Measurements from ENCODE around the gene NLGN1. TPM values are rescaled to one million over a fixed set of nuclear protein-coding genes. Genes with fewer than 3 reads are reported as not detected.
"Not testable (repeated sequence)": the region's sequence is repeated elsewhere in the genome, so short reads cannot be mapped to it uniquely, and the experiment has no call there.

NLGN1 gene
- 1.9 TPM for polyA plus RNA-seq (2013)

DNA sequence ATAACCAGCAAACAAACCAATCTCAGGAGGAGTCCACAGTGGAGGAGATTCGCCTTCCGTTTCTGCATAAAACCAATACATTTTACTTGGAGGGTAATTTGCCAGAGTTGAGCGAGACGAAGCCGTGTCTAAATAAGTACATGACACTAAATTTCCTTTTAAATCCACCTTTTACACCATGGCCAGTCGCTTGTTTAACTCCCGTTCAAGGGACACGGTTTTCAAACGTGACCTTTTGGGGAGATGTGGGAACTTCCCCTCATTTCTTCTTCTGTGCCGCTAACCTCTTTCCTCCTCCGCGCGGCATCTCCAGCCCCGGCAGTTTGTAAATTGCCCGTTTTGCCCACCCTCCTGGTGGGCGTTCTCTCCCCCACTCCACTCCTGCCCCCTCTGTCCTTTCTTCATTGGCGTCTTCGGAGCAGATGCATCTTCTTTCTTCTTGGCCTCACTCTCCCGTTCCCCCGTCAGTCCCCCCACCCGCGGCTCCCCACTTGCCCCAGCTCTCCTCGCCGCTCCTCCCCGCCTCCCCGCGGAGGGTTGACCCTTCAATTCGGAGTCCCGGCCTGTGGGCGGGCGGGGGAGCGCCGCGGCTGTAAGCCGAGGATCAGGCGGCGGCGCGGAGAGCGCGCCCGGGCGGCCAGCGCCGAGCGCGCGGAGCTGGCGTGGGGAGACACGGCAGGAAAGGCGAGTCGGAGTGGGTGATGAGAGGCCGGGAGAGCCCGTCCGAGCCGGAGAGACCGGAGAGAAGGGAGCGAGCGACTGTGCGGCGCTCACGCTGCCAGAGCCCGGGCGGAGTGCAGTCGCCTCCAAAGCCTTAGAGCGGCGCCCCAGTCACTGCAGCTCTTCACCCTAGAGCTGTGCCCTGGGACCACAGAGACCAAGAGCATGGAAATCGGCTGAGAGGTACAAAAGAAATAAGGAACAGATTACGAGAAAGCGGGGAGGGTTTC is at the start of gene NLGN1:
Gene NLGN1 (plus strand): TSS at position 584 of the 950 bp plus-strand sequence.
- Histone ChIP-seq H3K27ac (ENCODE audit: insufficient read depth in 1 of 2, low read depth in 1 of 2, low read length in 2 of 2, poor library complexity in 1 of 2, severe bottlenecking in 2 of 2) (peak within 1 kb of the TSS in 1 of 2 experiments; percentile 43), H3K27me3 (replicated peaks in 2 of 5; ENCODE audit: control insufficient read depth in 4 of 5, insufficient read depth in 5 of 5, low read length in 4 of 5) (peaks cover 0 to 9% (median 3%) of the 10 kb centered on the region in 5 experiments), H3K4me1 (ENCODE audit: control extremely low read depth in 1 of 4, control insufficient read depth in 4 of 4, insufficient read depth in 4 of 4, low read length in 3 of 4) (peaks cover 15 to 36% (median 35%) of the 10 kb centered on the region in 4 experiments), H3K9me3 (ENCODE audit: control extremely low read depth in 1 of 5, control insufficient read depth in 4 of 5, insufficient read depth in 2 of 5, low read depth in 1 of 5, low read length in 4 of 5) (peaks cover 0 to 1% (median 0%) of the 10 kb centered on the region in 5 experiments), H3K4me3 (ENCODE audit: control insufficient read depth in 1 of 7, extremely low read depth in 1 of 7, insufficient read depth in 4 of 7, low read depth in 2 of 7, low read length in 6 of 7) (peak within 1 kb of the TSS; percentile 48 to 91 (median 81)), H3K36me3 (ENCODE audit: control insufficient read depth in 4 of 4, insufficient read depth in 4 of 4, low read length in 3 of 4) (no peaks in the 10 kb centered on the region)
- ChIA-PET POLR2A (no interaction called here), CTCF (interaction anchor here (1.2 to 6.1 kb wide), 3 partner anchors 10 to 26 kb away, joined by 5 to 24 read pairs (median 6); no protein-coding TSS in a partner anchor)
- DNase-seq: peak; percentile 64 to 86 (median 77)
- WGBS (ENCODE audit: insufficient coverage): under 1% methylated on average over 57 of the region's 70 CpGs

DNA sequence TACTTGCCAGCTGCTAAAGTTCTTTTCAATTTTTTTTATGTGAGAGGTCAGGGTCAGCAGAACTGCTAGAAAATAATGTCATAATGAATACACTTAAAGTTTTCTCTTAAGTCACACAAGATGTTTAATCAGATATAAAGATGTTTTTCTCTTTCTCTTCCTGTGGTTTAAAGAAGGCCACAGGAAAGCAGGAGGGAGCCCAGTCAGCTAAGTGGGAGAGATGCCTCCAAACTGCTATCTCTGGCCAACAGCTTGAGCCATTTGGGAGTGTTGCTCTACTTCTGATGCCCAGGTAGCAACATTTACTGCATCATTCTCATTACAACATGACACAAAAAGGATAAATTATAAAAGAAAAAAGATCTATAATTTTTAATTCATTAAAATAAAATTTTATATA is 45.7 kb upstream of the NLGN1 start:
- ChIA-PET POLR2A (no interaction called here), CTCF (no interaction called here)
- no peak overlapping the region for H3K27ac ChIP-seq (ENCODE audit: insufficient read depth in 1 of 2, low read depth in 1 of 2, low read length in 2 of 2, poor library complexity in 1 of 2, severe bottlenecking in 2 of 2)
- H3K9me3 ChIP-seq (ENCODE audit: control extremely low read depth in 1 of 5, control insufficient read depth in 4 of 5, insufficient read depth in 2 of 5, low read depth in 1 of 5, low read length in 4 of 5): peaks cover 0 to 17% (median 3%) of the 10 kb centered on the region in 5 experiments
- H3K4me1 ChIP-seq (ENCODE audit: control extremely low read depth in 1 of 4, control insufficient read depth in 4 of 4, insufficient read depth in 4 of 4, low read length in 3 of 4): peaks cover 0 to 2% (median 0%) of the 10 kb centered on the region in 4 experiments
- no peak overlapping the region for H3K4me3 ChIP-seq (ENCODE audit: control insufficient read depth in 1 of 7, extremely low read depth in 1 of 7, insufficient read depth in 4 of 7, low read depth in 2 of 7, low read length in 6 of 7)
- H3K27me3 ChIP-seq (replicated peaks in 2 of 5; ENCODE audit: control insufficient read depth in 4 of 5, insufficient read depth in 5 of 5, low read length in 4 of 5): no peaks in the 10 kb centered on the region
- no peaks in the 10 kb centered on the region for H3K36me3 ChIP-seq (ENCODE audit: control insufficient read depth in 4 of 4, insufficient read depth in 4 of 4, low read length in 3 of 4)
- DNase-seq: peak in 1 of 3 donors; percentile 5

DNA sequence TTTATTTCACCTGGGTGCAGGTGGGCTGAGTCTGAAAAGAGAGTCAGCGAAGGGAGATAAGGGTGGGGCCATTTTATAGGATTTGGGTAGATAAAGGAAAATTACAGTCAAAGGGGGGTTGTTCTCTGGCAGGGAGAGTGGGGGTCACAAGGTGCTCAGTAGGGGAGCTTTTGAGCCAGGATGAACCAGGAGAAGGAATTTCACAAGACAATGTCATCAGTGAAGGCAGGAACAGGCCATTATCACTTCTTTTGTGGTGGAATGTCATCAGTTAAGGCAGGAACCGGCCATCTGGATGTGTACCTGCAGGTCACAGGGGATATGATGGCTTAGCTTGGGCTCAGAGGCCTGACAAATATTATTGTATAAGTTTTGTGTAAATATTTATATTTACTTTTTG is 44.4 kb upstream of the NLGN1 start:
- POLR2A ChIA-PET; H3K27ac ChIP-seq (ENCODE audit: insufficient read depth in 1 of 2, low read depth in 1 of 2, low read length in 2 of 2, poor library complexity in 1 of 2, severe bottlenecking in 2 of 2); H3K27me3 ChIP-seq (replicated peaks in 2 of 5; ENCODE audit: control insufficient read depth in 4 of 5, insufficient read depth in 5 of 5, low read length in 4 of 5); H3K4me1 ChIP-seq (ENCODE audit: control extremely low read depth in 1 of 4, control insufficient read depth in 4 of 4, insufficient read depth in 4 of 4, low read length in 3 of 4); H3K36me3 ChIP-seq (ENCODE audit: control insufficient read depth in 4 of 4, insufficient read depth in 4 of 4, low read length in 3 of 4); DNase-seq; H3K4me3 ChIP-seq (ENCODE audit: control insufficient read depth in 1 of 7, extremely low read depth in 1 of 7, insufficient read depth in 4 of 7, low read depth in 2 of 7, low read length in 6 of 7); CTCF ChIA-PET: not testable (repeated sequence)
- WGBS (ENCODE audit: insufficient coverage): no CpG with 5 or more reads among the region's 2 CpGs
- H3K9me3 ChIP-seq (ENCODE audit: control extremely low read depth in 1 of 5, control insufficient read depth in 4 of 5, insufficient read depth in 2 of 5, low read depth in 1 of 5, low read length in 4 of 5): peaks cover 0 to 17% (median 3%) of the 10 kb centered on the region in 5 experiments

DNA sequence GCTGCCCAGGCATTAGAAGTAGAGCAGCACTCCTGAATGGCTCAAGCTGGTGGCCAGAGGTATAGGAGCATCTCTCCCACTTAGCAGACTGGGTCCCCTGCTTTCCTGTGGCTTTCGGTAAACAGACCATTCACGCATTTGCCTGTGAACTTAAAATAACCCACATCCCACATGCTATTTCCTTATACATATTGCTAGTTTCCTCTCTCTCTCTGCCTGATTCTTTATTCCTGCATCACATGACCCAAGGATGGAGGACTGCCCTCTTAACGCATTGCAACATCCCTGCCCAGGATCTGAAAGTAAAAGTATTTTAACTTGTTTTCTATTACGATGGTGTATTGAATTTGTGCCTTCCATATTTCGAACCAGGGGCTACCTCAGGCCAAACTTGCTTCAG is 43.4 kb upstream of the NLGN1 start:
- Histone ChIP-seq H3K27me3 (replicated peaks in 2 of 5; ENCODE audit: control insufficient read depth in 4 of 5, insufficient read depth in 5 of 5, low read length in 4 of 5) (no peaks in the 10 kb centered on the region), H3K4me1 (ENCODE audit: control extremely low read depth in 1 of 4, control insufficient read depth in 4 of 4, insufficient read depth in 4 of 4, low read length in 3 of 4) (peaks cover 0 to 2% (median 0%) of the 10 kb centered on the region in 4 experiments), H3K9me3 (ENCODE audit: control extremely low read depth in 1 of 5, control insufficient read depth in 4 of 5, insufficient read depth in 2 of 5, low read depth in 1 of 5, low read length in 4 of 5) (peaks cover 0 to 14% (median 3%) of the 10 kb centered on the region in 5 experiments), H3K36me3 (ENCODE audit: control insufficient read depth in 4 of 4, insufficient read depth in 4 of 4, low read length in 3 of 4) (no peaks in the 10 kb centered on the region), H3K4me3 (ENCODE audit: control insufficient read depth in 1 of 7, extremely low read depth in 1 of 7, insufficient read depth in 4 of 7, low read depth in 2 of 7, low read length in 6 of 7) (peak overlapping the region in 1 of 7 experiments; percentile 28), H3K27ac (ENCODE audit: insufficient read depth in 1 of 2, low read depth in 1 of 2, low read length in 2 of 2, poor library complexity in 1 of 2, severe bottlenecking in 2 of 2) (no peak overlapping the region)
- peak in 2 of 3 donors; percentile 12 to 20 for DNase-seq
- ChIA-PET CTCF (no interaction called here), POLR2A (no interaction called here)
- 67% methylated on average over 2 of the region's 5 CpGs for WGBS (ENCODE audit: insufficient coverage)

DNA sequence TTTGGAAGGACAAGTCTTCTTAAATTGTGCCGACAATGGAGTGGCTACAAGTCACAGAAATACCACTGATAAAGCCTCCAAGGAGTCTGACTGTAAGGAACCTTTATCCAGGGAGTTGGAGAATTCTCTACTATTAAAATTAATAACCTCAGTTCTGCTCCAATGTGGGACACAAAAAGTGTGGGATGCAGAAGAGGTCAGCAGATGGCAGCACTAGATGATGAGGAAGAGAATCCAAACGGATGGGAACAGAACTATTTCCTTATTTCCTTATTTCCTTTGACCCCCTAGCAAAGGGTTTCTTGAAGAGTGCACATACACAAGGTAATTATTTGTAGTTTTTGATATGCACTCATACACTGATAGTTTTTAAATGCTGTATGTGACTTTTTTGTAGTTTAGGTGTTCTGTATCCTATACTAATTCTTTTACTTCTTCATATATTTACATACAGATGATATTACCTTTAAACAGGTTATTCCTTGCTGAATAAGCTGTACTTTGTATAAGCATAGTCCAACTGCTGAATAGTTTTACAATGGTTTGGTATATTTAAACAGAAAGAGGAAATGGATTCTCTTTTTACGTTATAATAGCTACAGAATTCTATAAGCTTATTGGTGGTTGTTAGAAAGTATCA is 25.6 kb upstream of the NLGN1 start:
- no peak overlapping the region for H3K27ac ChIP-seq (ENCODE audit: insufficient read depth in 1 of 2, low read depth in 1 of 2, low read length in 2 of 2, poor library complexity in 1 of 2, severe bottlenecking in 2 of 2)
- no peaks in the 10 kb centered on the region for H3K4me1 ChIP-seq (ENCODE audit: control extremely low read depth in 1 of 4, control insufficient read depth in 4 of 4, insufficient read depth in 4 of 4, low read length in 3 of 4)
- H3K4me3 ChIP-seq (ENCODE audit: control insufficient read depth in 1 of 7, extremely low read depth in 1 of 7, insufficient read depth in 4 of 7, low read depth in 2 of 7, low read length in 6 of 7): no peak overlapping the region
- POLR2A ChIA-PET: no interaction called here
- no peaks in the 10 kb centered on the region for H3K36me3 ChIP-seq (ENCODE audit: control insufficient read depth in 4 of 4, insufficient read depth in 4 of 4, low read length in 3 of 4)
- no peaks in the 10 kb centered on the region for H3K27me3 ChIP-seq (replicated peaks in 2 of 5; ENCODE audit: control insufficient read depth in 4 of 5, insufficient read depth in 5 of 5, low read length in 4 of 5)
- no peaks in the 10 kb centered on the region for H3K9me3 ChIP-seq (ENCODE audit: control extremely low read depth in 1 of 5, control insufficient read depth in 4 of 5, insufficient read depth in 2 of 5, low read depth in 1 of 5, low read length in 4 of 5)
- no CpG with 5 or more reads among the region's 3 CpGs for WGBS (ENCODE audit: insufficient coverage)
- peak; percentile 20 to 42 (median 32) for DNase-seq
- CTCF ChIA-PET: interaction anchor here (0.7 to 4.2 kb wide), 6 partner anchors 9 to 181 kb away, joined by 3 to 24 read pairs (median 6); partner anchors contain the start of gene NLGN1

DNA sequence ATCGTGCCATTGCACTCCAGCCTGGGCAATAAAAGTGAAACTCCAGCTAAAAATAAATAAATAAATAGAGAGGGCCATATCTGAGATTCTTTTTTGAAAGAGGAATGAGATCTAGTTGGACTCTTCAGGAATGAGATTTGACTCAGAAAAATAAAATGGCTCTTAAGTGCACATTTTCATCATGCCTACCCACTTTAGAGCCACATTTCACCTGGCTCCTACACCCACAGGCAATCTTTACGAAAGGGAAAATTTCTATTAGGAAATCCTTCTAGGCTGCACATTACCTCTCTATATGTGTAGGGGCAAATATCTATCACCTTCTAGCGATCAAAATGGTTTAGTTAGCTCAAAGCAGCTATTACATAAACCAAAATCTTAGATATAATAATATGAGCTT is 16.9 kb upstream of the NLGN1 start:
- POLR2A ChIA-PET: no interaction called here
- CTCF ChIA-PET: no interaction called here
- H3K4me3 ChIP-seq (ENCODE audit: control insufficient read depth in 1 of 7, extremely low read depth in 1 of 7, insufficient read depth in 4 of 7, low read depth in 2 of 7, low read length in 6 of 7): no peak overlapping the region
- H3K27me3 ChIP-seq (replicated peaks in 2 of 5; ENCODE audit: control insufficient read depth in 4 of 5, insufficient read depth in 5 of 5, low read length in 4 of 5): no peaks in the 10 kb centered on the region
- no peak overlapping the region for H3K27ac ChIP-seq (ENCODE audit: insufficient read depth in 1 of 2, low read depth in 1 of 2, low read length in 2 of 2, poor library complexity in 1 of 2, severe bottlenecking in 2 of 2)
- no peaks in the 10 kb centered on the region for H3K4me1 ChIP-seq (ENCODE audit: control extremely low read depth in 1 of 4, control insufficient read depth in 4 of 4, insufficient read depth in 4 of 4, low read length in 3 of 4)
- no CpG with 5 or more reads among the region's 3 CpGs for WGBS (ENCODE audit: insufficient coverage)
- no peaks in the 10 kb centered on the region for H3K9me3 ChIP-seq (ENCODE audit: control extremely low read depth in 1 of 5, control insufficient read depth in 4 of 5, insufficient read depth in 2 of 5, low read depth in 1 of 5, low read length in 4 of 5)
- no peak for DNase-seq
- H3K36me3 ChIP-seq (ENCODE audit: control insufficient read depth in 4 of 4, insufficient read depth in 4 of 4, low read length in 3 of 4): no peaks in the 10 kb centered on the region

DNA sequence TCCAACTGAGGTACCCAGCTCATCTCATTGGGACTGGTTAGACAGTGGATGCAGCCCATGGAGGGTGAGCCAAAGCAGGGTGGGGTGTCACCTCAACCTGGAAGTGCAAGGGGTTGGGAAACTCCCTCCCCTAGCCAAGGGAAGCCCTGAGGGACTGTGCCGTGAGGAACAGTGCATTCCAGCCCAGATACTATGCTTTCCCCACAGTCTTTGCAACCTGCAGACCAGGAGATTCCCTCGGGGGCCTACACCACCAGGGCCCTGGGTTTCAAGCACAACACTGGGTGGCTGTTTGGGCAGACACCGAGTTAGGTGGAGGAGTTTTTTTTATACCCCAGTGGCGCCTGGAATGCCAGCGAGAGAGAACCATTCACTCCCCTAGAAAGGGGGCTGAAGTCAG is 15.6 kb upstream of the NLGN1 start:
- H3K27me3 ChIP-seq (replicated peaks in 2 of 5; ENCODE audit: control insufficient read depth in 4 of 5, insufficient read depth in 5 of 5, low read length in 4 of 5); H3K9me3 ChIP-seq (ENCODE audit: control extremely low read depth in 1 of 5, control insufficient read depth in 4 of 5, insufficient read depth in 2 of 5, low read depth in 1 of 5, low read length in 4 of 5); H3K4me3 ChIP-seq (ENCODE audit: control insufficient read depth in 1 of 7, extremely low read depth in 1 of 7, insufficient read depth in 4 of 7, low read depth in 2 of 7, low read length in 6 of 7); POLR2A ChIA-PET; H3K27ac ChIP-seq (ENCODE audit: insufficient read depth in 1 of 2, low read depth in 1 of 2, low read length in 2 of 2, poor library complexity in 1 of 2, severe bottlenecking in 2 of 2); DNase-seq; H3K4me1 ChIP-seq (ENCODE audit: control extremely low read depth in 1 of 4, control insufficient read depth in 4 of 4, insufficient read depth in 4 of 4, low read length in 3 of 4); H3K36me3 ChIP-seq (ENCODE audit: control insufficient read depth in 4 of 4, insufficient read depth in 4 of 4, low read length in 3 of 4): not testable (repeated sequence)
- 91% methylated on average over 4 of the region's 5 CpGs for WGBS (ENCODE audit: insufficient coverage)
- CTCF ChIA-PET: interaction anchor here (1.1 kb wide), 1 partner anchor 12 kb away, joined by 6 read pairs; no protein-coding TSS in a partner anchor

All from common myeloid progenitor, CD34-positive (primary cell).